ENCODE data around the gene SPATA46.
"Not testable (repeated sequence)": the region's sequence is repeated elsewhere in the genome, so short reads cannot be mapped to it uniquely, and the experiment has no call there.

Gene SPATA46

DNA sequence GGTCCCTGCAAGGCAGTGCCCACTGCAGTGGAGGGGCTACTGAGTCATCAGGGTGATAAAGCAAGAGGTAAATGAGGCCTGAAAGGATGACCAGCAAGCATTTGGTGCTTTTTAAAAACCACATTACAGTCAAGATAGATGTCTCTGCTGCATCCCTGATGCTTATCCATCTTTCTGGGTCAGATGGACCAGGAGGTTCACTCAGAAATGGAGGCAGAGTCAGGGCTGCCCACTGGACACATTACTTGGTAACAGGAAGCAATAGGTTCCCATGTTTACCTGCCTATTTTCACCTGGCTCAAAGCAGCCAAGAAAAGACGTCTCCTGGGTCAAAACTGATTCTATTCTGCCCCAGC, 3.6 kb downstream of the SPATA46 start:
- DNase-seq = no peak

GRCh38 chr1:162372159-162373071, 4.2 kb downstream of the SPATA46 start:
- no peak for DNase-seq

GRCh38 chr1:162371611-162372010, 5.0 kb downstream of the SPATA46 start:
- no peak for DNase-seq

- no peak for DNase-seq
Observed at GRCh38 chr1:162370721-162371120, 5.9 kb downstream of the SPATA46 start.

- no peak for DNase-seq
Observed at GRCh38 chr1:162370161-162370560, 6.5 kb downstream of the SPATA46 start.

- DNase-seq = no peak
Observed at GRCh38 chr1:162369571-162369970, 7.1 kb downstream of the SPATA46 start.

DNA sequence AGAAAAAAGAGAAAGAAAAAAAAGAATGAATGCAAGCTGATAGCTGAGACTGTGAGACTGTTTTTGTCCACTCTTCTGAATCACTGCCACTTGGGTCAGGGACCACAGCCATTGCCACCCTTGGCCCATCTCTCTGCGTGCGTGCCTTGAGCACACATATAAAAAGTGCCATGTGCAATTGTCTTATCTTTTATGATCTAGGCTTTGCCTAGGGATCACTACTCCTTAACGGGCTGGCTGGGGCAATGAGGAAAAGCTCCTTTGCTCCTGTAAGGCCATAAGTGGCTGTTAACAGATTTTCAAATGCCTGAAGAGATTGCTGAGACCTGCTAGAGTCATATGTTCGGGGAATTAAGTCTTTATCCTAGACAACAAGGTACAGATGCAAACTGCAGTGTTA, 8.2 kb downstream of the SPATA46 start:
- DNase-seq = no peak

DNA sequence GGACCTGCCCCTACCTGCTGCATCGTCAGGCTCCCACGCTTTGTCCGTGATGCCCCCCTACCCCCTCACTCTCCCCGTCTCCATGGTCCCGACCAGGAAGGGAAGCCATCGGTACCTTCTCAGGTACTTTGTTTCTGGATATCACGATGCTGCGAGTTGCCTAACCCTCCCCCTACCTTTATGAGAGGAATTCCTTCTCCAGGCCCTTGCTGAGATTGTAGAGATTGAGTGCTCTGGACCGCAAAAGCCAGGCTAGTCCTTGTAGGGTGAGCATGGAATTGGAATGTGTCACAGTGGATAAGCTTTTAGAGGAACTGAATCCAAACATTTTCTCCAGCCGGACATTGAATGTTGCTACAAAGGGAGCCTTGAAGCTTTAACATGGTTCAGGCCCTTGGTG, 8.9 kb downstream of the SPATA46 start:
- no peak for DNase-seq

DNA sequence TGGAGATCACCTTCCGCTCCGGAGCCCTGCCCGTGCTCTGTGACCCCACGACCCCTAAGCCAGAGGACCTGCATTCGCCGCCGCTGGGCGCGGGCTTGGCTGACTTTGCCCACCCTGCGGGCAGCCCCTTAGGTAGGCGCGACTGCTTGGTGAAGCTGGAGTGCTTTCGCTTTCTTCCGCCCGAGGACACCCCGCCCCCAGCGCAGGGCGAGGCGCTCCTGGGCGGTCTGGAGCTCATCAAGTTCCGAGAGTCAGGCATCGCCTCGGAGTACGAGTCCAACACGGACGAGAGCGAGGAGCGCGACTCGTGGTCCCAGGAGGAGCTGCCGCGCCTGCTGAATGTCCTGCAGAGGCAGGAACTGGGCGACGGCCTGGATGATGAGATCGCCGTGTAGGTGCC, 9.6 kb downstream of the SPATA46 start:
- DNase-seq = no peak

GRCh38 chr1:162366671-162367070, 10.0 kb downstream of the SPATA46 start:
- no peak for DNase-seq

DNA sequence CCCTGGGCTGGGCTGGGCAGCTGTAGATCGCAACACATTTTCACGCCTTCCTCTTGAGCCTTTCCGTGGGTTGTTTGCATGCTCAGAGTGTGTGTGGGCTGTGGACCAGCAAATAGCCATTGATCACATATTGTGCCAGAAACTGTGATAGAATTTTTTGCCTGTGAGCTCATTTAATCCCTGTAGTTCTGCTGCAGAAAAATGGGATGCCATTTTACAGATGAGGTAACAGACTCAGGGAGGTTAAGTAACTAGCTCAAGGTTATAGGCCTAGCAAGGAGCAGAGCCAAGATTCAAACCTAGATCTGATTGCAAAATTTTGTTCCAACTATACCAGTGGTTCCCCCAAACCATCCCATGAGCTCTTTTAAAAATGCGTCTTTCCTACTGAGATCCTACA, 10.5 kb downstream of the SPATA46 start:
- no peak for DNase-seq

- DNase-seq = no peak
Observed at GRCh38 chr1:162365284-162366020, 11.2 kb downstream of the SPATA46 start.

GRCh38 chr1:162364498-162364897, 12.2 kb downstream of the SPATA46 start:
- DNase-seq = no peak

DNA sequence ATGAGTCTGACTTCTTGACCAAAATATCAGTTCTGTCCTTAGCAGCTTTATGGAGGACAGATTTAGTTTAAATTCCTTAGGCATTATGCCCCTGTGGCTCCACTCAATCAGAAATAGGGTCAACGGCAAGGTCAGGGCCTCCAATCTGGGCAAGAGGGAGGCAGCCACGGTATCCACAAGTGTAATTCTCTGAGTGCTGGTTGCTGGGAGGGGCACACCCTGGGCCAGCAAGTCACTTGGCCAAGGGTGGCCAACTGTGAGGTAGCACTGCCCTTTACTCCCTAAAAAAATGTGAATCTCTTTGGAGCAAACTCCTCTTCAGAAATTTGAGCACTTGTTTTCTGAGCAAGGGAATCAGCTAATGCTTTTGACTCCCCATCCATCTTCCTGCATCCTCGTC, 12.8 kb downstream of the SPATA46 start:
- DNase-seq = no peak

GRCh38 chr1:162361349-162361748, 15.3 kb downstream of the SPATA46 start:
- no peak for DNase-seq

DNA sequence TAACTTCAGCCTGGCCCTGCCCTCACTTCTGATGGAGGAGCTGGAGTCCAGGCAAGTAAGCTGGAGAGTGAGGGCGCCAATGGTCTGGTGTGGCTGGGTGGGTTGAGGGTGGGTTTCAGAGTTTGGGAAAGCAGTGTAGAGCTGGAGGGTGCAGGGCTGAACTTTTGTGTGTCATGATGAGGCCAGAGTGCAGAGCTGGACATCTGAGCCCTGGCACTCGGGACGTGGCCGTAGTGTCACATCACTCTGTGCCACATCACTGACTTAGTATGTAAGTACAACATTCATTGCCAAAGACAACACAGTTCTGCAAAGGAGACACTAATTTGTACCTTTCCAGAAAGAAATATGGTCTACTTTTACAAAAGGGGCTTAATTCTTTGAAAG, 15.8 kb downstream of the SPATA46 start:
- no peak for DNase-seq

GRCh38 chr1:162360237-162360873, 16.3 kb downstream of the SPATA46 start:
- DNase-seq = no peak

GRCh38 chr1:162359523-162360236, 17.0 kb downstream of the SPATA46 start:
- DNase-seq = no peak

GRCh38 chr1:162358928-162359327, 17.7 kb downstream of the SPATA46 start:
- no peak for DNase-seq

DNA sequence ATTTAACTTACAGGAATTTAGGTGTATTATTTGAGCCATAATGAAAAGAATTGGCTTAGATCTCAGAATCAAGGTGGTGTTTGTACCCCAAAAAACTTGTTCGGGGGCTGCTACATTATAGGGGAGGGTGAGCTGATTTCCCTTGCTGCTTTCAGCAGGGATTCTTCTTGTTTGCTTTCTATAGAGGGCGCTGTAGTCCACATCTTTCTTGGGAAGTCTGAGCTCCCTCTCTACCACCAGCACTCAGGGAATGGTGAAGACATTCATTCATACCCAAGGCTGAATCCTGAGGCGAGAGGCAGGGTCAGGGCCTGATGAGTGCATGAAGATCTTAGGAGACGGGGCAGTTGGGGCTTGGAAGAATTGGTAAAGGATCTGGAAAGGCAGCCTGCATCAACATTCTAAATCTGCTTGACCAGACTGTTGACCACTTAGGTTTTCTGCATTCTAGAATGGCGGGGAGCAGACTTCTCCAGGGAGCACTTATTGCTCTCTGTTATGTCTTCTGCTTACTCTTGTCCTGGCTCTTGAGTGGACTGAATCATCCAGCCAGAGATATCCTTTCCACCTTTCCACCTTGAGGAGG, 18.9 kb downstream of the SPATA46 start:
- no peak for DNase-seq

DNA sequence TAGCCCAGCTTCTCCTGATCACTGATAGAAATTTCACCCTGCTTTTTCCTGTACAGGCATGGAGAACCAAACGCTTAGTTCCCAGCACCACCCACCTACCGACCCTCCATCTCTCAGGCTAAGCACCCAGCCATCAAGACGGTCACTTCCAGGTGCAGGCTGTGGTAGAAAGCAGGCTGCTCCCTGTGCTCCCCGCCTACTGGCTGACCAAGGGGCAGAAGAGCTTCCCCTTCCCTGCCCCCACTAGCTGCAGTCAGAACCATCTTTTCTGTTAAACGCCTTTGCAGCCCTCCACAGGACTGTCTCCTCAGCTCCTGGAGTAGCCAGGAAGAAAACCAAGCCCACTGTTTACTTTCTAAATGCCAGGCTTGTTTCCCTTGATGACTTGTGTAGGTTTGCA, 23.0 kb downstream of the SPATA46 start:
- no peak for DNase-seq

- DNase-seq = no peak
Observed at GRCh38 chr1:162353078-162353477, 23.6 kb downstream of the SPATA46 start.

GRCh38 chr1:162351874-162352273, 24.8 kb downstream of the SPATA46 start:
- not testable (repeated sequence) for DNase-seq
